GM12878 (cell line): ENCODE results near the gene ALPP. TPM values are rescaled to one million over a fixed set of nuclear protein-coding genes. Genes with fewer than 3 reads are reported as not detected.
"Not testable (repeated sequence)": the region's sequence is repeated elsewhere in the genome, so short reads cannot be mapped to it uniquely, and the experiment has no call there.

ENCODE experiments used
- ATAC-seq: fragments of 200-7000 bp; cut with Tn5 transposase; 3 replicates; pipeline ENCODE4 v1.9.1; 2020; ENCODE audit warnings: mild to moderate bottlenecking, moderate library complexity
- BruUV-seq: library from RNA; stranded (reverse); fragments of 400-500 nt; replicated peaks from 2 replicates; lab custom pipeline; 2021; lab: Mats Ljungman, UMichigan
- CTCF ChIA-PET: fragments of 300-600 bp; sonication (Branson Sonifier 250); formaldehyde crosslinking; extraction: SDS; loops from one replicate; lab custom pipeline; 2021; ENCODE audit warnings: inconsistent platforms; lab: Yijun Ruan, JAX
- POLR2A ChIA-PET: fragments of 350-600 bp; formaldehyde crosslinking; extraction: SDS; loops from one replicate; lab custom pipeline; 2021; ENCODE audit warnings: inconsistent platforms; lab: Charles Lee
- RAD21 ChIA-PET: fragments of 300-600 bp; sonication (Branson Sonifier 250); formaldehyde crosslinking; loops from one replicate; lab custom pipeline; 2023; ENCODE audit warnings: antibody characterized with exemption; ENCODE audit not compliant: unreplicated experiment; lab: Charles Lee
- SMC1A ChIA-PET: fragments of 300-600 bp; sonication (Branson Sonifier 250); formaldehyde crosslinking; loops from one replicate; lab custom pipeline; 2023; ENCODE audit not compliant: unreplicated experiment, uncharacterized antibody; lab: Charles Lee
- DNase-seq: peaks from one replicate; pipeline ENCODE4 v3.0.0-alpha.2; 2011; ENCODE audit warnings: low read depth, low spot score
- FAIRE-seq: peaks from 3 replicates; lab custom pipeline; 2011; peaks lifted over from hg19 to GRCh38; lab: Jason Lieb, UNC
- H2AFZ ChIP-seq: 2 replicates; pipeline ENCODE4 v1.6.0; 2011; ENCODE audit warnings: low read depth, low read length, control low read depth; ENCODE audit not compliant: control insufficient read depth
- H3K27ac ChIP-seq: 2 replicates; pipeline ENCODE4 v1.5.1; 2011; ENCODE audit warnings: control low read depth; ENCODE audit not compliant: control insufficient read depth, insufficient read depth
- H3K27me3 ChIP-seq, 2 experiments: replicated peaks in 1 of 2; 2 replicates each; pipeline versions ENCODE4 v1.6.0 to v1.6.1; 2011; ENCODE audit warnings: low read length in 1 of 2; ENCODE audit not compliant: control insufficient read depth in 2 of 2, insufficient read depth in 2 of 2
- H3K36me3 ChIP-seq, 2 experiments: 2 replicates each; pipeline ENCODE4 v1.5.1; 2011; ENCODE audit warnings: low read length in 1 of 2; ENCODE audit not compliant: control insufficient read depth in 2 of 2, insufficient read depth in 2 of 2
- H3K4me1 ChIP-seq: 2 replicates; pipeline ENCODE4 v1.6.1; 2011; ENCODE audit warnings: mild to moderate bottlenecking, low read length, moderate library complexity, mixed read lengths; ENCODE audit not compliant: control insufficient read depth, insufficient read depth
- H3K4me2 ChIP-seq: 2 replicates; pipeline ENCODE4 v1.6.0; 2011; ENCODE audit warnings: control low read depth; ENCODE audit not compliant: control insufficient read depth, insufficient read depth
- H3K4me3 ChIP-seq: fragments of 200-600 bp; sonication (generic); 2 replicates; pipeline ENCODE4 v1.5.1; 2016
- H3K79me2 ChIP-seq: 2 replicates; pipeline ENCODE4 v1.6.0; 2011; ENCODE audit warnings: low read length; ENCODE audit not compliant: control insufficient read depth, insufficient read depth
- H3K9ac ChIP-seq: 2 replicates; pipeline ENCODE4 v1.8.0; 2011; ENCODE audit warnings: low read length, control low read depth, mixed read lengths; ENCODE audit not compliant: control insufficient read depth, insufficient read depth
- H3K9me3 ChIP-seq: replicated peaks from 3 replicates; pipeline ENCODE4 v1.5.1; 2011; ENCODE audit warnings: mild to moderate bottlenecking, low read length; ENCODE audit not compliant: control insufficient read depth, insufficient read depth
- H4K20me1 ChIP-seq: 2 replicates; pipeline ENCODE4 v1.6.0; 2011; ENCODE audit not compliant: control insufficient read depth, insufficient read depth
- WGBS: methylation state at CpG from one replicate; pipeline ENCODE4 v1.1.6; 2016; ENCODE audit warnings: low lambda C conversion rate; ENCODE audit not compliant: insufficient replicate concordance, insufficient coverage; ENCODE audit errors: missing lambda C conversion rate; 5-methylcytosine and 5-hydroxymethylcytosine counted together
- in situ Hi-C: fragments of 300-500 bp; cut with MboI; formaldehyde crosslinking; loops from 9 replicates; pipeline ENCODE4 v1.14.3; 2018; ENCODE audit warnings: mixed read lengths
- intact Hi-C: fragments of 100-400 bp; cut with micrococcal nuclease; formaldehyde crosslinking; loops from one replicate; pipeline ENCODE4 v1.14.2; 2022; ENCODE audit not compliant: unreplicated experiment
- polyA plus RNA-seq, 11 experiments: library from polyadenylated mRNA; depleted of rRNA in 4 of 11; unstranded in 6 of 11; stranded (reverse) in 5 of 11; fragments of >200 nt; fragmentation: Nextera tagmentation in 4 of 11; fragmentation: Illumina TruSeq in 1 of 11; extraction: Ambion mirVana in 4 of 11; extraction: Trizol in 1 of 11; gene quantifications; 1 replicate in 1 of 11; 2 replicates in 10 of 11; pipeline versions ENCODE4 v1.2.1 to v1.2.3, GENCODE V29; 2011 to 2016; ENCODE audit warnings: inconsistent platforms in 2 of 11, missing spikeins in 2 of 11, low read depth in 1 of 11
- total RNA-seq, 4 experiments: library from RNA; depleted of rRNA in 3 of 4; stranded (reverse); fragments of >200 nt in 3 of 4; fragmentation: Illumina TruSeq in 1 of 4; extraction: Trizol in 1 of 4; gene quantifications; 2 replicates each; pipeline versions ENCODE4 v1.2.1 to v1.2.3, GENCODE V29; 2013 to 2021

Gene ALPP
- total and polyA plus RNA-seq, 10 of the 15 experiments (the other 5 are each of a cell fraction or from before 2014, with no cell fraction given) = 0.21 TPM; not detected in 9

DNA sequence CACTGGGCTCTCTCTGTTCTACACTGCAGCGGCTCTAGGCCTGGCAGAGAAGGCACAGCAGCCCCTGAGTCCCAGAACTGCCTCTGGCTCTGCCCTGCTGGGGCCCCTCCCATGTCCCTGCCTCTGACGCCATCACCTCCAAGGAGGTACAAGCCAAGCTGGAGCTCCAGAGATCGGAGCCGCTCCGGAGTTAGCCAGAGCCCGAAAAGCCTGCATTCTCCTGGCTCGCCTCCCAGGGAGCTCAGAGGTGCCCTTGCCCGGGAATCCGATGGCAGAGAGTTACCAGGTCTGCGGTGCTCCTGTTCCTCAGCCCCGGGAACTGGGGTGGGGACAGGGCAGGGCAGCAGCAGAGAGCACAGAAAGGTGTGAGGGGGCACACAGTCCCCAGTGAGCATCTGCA is 46.9 kb upstream of the ALPP start:
- DNase-seq, RAD21 ChIA-PET, H2AFZ ChIP-seq, H4K20me1 ChIP-seq, H3K36me3 ChIP-seq, H3K79me2 ChIP-seq, H3K27ac ChIP-seq, POLR2A ChIA-PET, SMC1A ChIA-PET, FAIRE-seq, H3K4me2 ChIP-seq, BruUV-seq, ATAC-seq, H3K27me3 ChIP-seq, H3K4me3 ChIP-seq, CTCF ChIA-PET, H3K9me3 ChIP-seq, in situ Hi-C loops, H3K9ac ChIP-seq, intact Hi-C loops: not testable (repeated sequence)
- 88% methylated on average over 10 of the region's 11 CpGs for WGBS
- H3K4me1 ChIP-seq = peaks cover 10% of the 10 kb centered on the region

DNA sequence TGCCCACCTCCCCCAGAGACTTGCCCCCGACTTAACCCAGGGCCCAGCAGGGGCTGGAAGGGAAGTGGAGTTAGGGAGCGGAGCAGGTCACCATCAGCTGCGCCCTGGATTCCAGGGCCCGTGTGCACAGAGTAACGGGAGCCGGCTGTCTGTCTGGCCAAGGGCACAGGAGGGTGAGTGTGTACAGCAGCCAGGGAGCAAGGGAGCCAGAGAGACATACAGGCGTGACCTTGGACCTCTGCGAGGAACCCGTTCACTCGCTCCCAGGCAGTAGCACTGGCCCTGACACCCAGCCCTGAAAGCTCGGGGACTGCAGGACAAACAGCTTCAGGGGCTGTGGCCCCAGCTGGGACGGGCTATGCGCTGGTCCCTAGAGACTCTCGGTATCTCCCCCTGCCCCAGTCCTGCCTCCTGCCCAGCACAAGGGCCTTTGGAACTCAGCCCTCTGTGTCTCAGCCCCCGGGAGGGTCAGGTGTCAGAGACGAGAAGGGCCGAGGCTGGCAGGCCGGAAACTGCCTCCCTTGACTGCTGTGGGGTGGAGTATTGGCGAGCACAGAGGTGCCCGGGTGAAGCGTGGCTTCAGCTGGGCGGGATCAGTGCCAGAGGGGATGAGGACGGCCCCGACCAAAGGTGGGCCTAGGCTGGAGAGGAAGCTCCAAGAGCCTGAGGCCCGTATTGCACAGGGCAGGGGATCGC is 46.2 kb upstream of the ALPP start:
- H3K4me3 ChIP-seq, H3K9me3 ChIP-seq, DNase-seq, H2AFZ ChIP-seq, POLR2A ChIA-PET, H3K9ac ChIP-seq, in situ Hi-C loops, H3K27ac ChIP-seq, H3K4me2 ChIP-seq, SMC1A ChIA-PET, FAIRE-seq, H3K79me2 ChIP-seq, CTCF ChIA-PET, ATAC-seq, intact Hi-C loops, H4K20me1 ChIP-seq, RAD21 ChIA-PET, H3K36me3 ChIP-seq, H3K27me3 ChIP-seq, BruUV-seq: not testable (repeated sequence)
- WGBS = 83% methylated on average over 20 of the region's 26 CpGs
- H3K4me1 ChIP-seq = peaks cover 10% of the 10 kb centered on the region
